Adipocyte (in vitro differentiated cells): ENCODE results near the gene GMDS.

ENCODE experiments used
- DNase-seq: peaks from one replicate; pipeline ENCODE4 v3.0.0-alpha.2; 2015; ENCODE audit warnings: low read depth
- H3K27me3 ChIP-seq: replicated peaks from 2 replicates; pipeline ENCODE4 v1.7.0; 2013; ENCODE audit warnings: mild to moderate bottlenecking, low read length, moderate library complexity; ENCODE audit not compliant: control insufficient read depth, insufficient read depth
- H3K36me3 ChIP-seq: 2 replicates; pipeline ENCODE4 v1.7.0; 2013; ENCODE audit warnings: low read length, mild to moderate bottlenecking, moderate library complexity; ENCODE audit not compliant: control insufficient read depth, insufficient read depth, severe bottlenecking
- H3K4me1 ChIP-seq: 2 replicates; pipeline ENCODE4 v1.7.0; 2013; ENCODE audit warnings: mild to moderate bottlenecking, low read length, moderate library complexity; ENCODE audit not compliant: control insufficient read depth, insufficient read depth
- H3K4me3 ChIP-seq: 2 replicates; pipeline ENCODE4 v1.7.0; 2013; ENCODE audit warnings: mild to moderate bottlenecking, low read length, moderate library complexity
- H3K9ac ChIP-seq: 2 replicates; pipeline ENCODE4 v1.7.0; 2013; ENCODE audit warnings: mild to moderate bottlenecking, low read length, moderate library complexity
- H3K9me3 ChIP-seq: 2 replicates; pipeline ENCODE4 v1.7.0; 2013; ENCODE audit warnings: mild to moderate bottlenecking, low read length, moderate library complexity; ENCODE audit not compliant: control insufficient read depth

GMDS gene

DNA sequence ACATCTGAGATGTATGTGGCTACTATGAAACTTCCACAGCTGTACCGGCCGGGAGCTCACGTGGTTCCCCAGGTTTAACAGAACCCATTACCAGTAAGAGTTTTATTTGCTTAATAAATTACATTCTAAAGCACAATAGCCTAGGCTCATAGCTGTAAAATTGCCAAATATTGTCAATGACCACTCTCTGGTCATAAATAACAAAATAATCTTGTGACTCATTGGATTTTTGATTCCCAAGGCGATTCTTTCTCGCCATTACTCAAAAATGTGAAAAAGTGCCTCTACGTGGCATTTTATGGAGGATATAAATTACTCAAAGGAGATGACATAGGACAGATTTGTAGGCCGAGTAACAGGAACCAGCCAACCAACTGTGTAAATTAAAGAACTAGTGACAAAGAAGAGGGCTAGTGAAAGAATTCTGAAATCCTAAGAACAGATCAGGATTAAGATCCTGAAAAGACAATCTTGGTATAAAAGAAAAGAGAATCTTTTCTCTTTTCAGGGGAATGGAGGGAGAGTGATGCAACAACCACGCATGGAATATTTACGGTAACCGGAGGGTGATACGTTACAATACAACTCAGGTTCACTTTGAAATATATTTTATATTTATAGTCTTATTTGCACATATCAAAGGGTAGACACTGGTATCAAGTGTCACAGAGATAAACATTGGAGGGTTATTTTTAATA lies 436.0 kb downstream of the GMDS start:
- DNase-seq, result no peak
- Histone ChIP-seq H3K9ac (no peak overlapping the region), H3K36me3 (no peaks in the 10 kb centered on the region), H3K27me3 (no peaks in the 10 kb centered on the region), H3K9me3 (no peaks in the 10 kb centered on the region), H3K4me1 (no peaks in the 10 kb centered on the region), H3K4me3 (no peak overlapping the region)

DNA sequence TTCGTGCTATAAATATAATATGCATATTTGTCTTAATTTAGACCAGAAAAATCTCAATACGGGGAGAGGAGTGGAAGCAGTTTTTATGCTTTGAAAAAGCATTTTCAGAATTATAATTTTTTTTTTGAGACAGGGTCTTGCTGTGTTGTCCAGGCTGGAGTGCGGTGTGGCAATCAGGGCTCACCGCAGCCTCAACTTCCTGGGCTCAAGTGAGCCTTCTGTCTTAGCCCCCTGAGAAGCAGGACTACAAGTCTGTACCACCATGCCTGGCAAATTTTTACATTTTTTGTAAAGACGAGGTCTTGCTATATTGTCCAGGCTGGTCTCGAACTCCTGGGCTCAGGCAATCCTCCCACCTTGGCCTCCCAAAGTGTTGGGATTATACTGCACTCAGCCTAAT lies 438.5 kb downstream of the GMDS start:
- Histone ChIP-seq H3K27me3 (no peaks in the 10 kb centered on the region), H3K9ac (no peak overlapping the region), H3K4me3 (no peak overlapping the region), H3K36me3 (no peaks in the 10 kb centered on the region), H3K4me1 (peaks cover 10% of the 10 kb centered on the region), H3K9me3 (no peaks in the 10 kb centered on the region)
- no peak for DNase-seq

DNA sequence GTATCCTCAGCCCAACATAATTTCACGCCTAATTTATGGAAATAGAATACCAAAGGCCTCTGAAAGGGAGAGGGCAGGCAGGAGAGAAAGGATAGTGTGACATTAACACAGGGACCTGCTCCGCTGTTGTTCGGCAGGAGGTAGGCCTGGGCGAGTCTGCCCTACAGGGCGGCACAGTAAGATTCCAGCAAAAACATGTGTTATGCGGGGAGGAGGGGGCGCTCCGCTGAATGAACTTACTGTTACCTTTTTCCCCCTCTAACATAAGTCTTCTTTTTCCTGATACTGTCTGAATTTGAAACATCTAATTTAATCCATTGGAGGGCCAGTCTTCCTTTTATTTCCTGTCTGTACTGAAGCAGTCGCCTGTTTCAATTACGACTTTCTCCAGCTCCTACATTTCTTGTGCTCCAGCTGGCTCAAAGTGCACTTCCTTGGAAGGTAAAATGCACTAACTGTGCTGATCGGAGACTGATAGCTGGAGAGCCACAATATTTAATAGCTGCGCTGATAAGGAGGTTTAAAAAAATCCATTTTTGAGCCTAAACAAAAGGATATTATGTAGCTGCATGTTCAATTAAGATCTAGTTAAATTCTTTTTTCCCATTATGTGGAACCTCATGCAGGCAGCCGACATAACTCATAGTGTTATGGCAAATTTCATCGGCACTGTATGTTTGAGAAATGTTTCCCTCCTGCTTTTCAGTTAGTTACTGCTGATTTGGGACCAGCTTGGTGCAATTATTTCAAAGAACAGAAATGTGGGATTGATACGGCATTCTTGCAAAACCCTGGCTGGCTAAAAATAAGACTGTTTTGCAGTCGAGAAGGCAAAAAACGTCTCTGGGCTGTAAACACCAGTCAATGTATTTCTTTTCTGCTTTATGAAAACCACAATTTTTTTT lies 442.7 kb downstream of the GMDS start:
- peak overlapping the region; percentile 33 for H3K9ac ChIP-seq
- H3K4me3 ChIP-seq, result peak overlapping the region; percentile 59
- H3K9me3 ChIP-seq, result no peaks in the 10 kb centered on the region
- no peak for DNase-seq
- H3K4me1 ChIP-seq, result peaks cover 10% of the 10 kb centered on the region
- H3K36me3 ChIP-seq, result no peaks in the 10 kb centered on the region
- H3K27me3 ChIP-seq, result no peaks in the 10 kb centered on the region

DNA sequence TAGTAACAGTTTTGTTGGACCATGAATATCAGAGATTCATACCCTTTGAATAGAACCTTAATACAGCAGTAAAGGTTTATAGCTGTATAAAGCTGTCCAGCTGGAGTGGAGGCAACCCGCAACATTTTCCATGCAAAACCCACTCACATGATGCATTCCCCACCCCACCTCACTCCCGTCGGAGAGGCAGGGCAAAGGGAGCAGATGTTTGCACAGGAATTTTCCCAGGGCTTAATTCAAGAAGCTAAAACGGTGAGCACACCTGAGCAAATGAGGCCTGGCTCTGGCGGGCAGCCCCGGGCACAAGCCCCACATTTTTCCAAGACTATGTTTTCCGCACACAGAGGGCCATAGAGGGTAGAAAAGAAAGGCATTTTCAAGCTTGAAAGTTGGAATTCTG lies 444.0 kb downstream of the GMDS start:
- Histone ChIP-seq H3K9me3 (no peaks in the 10 kb centered on the region), H3K36me3 (no peaks in the 10 kb centered on the region), H3K27me3 (no peaks in the 10 kb centered on the region), H3K4me1 (peaks cover 14% of the 10 kb centered on the region), H3K9ac (no peak overlapping the region), H3K4me3 (no peak overlapping the region)
- DNase-seq, result no peak

DNA sequence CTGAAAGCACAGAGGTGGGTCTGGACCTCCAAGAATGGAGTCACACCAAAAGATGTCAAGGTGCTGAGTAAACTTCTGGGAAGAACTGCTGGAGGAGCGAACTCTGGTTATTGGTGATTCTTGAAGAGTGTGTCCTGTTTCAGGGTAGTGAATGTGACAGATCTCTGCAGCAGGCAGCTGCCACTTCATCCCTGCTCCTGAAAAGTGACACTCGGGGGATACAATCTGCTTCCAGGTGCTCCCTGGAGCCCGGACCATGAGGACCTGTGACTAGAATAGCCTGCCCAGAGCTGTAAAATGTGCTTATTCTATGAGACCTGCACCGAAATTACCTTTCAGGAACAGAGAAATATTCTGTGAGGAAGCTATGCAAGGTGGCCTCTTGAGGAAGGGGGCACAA lies 444.6 kb downstream of the GMDS start:
- Histone ChIP-seq H3K27me3 (no peaks in the 10 kb centered on the region), H3K9me3 (no peaks in the 10 kb centered on the region), H3K36me3 (no peaks in the 10 kb centered on the region), H3K4me3 (no peak overlapping the region), H3K4me1 (peaks cover 14% of the 10 kb centered on the region), H3K9ac (no peak overlapping the region)
- DNase-seq, result no peak

DNA sequence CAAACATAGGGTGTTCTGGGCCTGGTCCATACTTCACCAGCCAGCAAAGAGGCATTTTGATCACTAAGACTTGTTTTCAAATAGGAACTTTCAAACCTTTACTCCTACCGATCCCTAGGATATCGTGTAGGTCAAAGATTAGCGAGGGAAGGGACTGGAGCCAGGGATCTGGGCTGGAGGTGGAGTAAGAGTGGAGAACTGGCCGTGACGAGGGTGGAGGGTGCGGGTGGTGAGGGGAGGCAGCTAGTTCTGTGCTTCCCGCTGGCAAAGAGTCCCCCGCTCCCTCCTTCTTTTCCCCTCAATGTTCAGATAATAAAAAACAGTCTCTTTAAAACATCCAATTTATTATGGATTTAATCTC lies 446.5 kb downstream of the GMDS start:
- Histone ChIP-seq H3K9me3 (no peaks in the 10 kb centered on the region), H3K4me3 (no peak overlapping the region), H3K36me3 (no peaks in the 10 kb centered on the region), H3K9ac (no peak overlapping the region), H3K4me1 (peaks cover 14% of the 10 kb centered on the region), H3K27me3 (no peaks in the 10 kb centered on the region)
- no peak for DNase-seq

DNA sequence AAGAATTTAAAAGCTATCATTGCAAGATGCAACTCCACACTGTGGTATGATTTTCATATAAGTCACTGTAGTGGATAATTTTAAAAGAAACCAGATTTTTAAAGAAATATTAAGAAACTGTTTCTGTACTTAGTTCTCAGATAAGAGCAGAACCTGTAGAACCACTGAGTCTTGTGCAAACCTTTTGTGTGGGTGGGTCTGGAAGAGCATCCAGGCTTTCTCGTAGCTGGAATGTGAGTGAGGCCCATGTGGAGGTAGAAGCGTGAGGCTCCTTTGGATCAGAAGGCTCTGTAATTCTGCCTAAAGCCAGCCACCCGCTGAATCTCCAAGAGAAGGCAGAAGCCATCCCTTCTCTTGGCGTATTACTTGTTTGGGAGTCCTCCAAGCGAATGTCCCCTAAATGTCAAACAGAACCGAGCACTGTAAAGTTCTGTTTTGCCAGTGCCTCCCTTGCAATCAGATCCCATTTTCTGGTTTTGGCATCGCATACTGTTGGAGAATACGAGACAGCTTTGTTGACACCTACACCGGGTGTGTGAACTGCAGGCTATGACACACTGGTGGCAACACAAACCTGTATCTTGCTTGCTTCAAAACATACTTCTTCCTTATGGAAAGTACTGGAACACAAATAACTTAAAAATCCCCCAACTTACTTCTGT lies 447.0 kb downstream of the GMDS start:
- H3K36me3 ChIP-seq, result no peaks in the 10 kb centered on the region
- H3K9ac ChIP-seq, result no peak overlapping the region
- peak; percentile 32 for DNase-seq
- no peaks in the 10 kb centered on the region for H3K27me3 ChIP-seq
- H3K4me1 ChIP-seq, result peaks cover 12% of the 10 kb centered on the region
- no peaks in the 10 kb centered on the region for H3K9me3 ChIP-seq
- H3K4me3 ChIP-seq, result no peak overlapping the region

DNA sequence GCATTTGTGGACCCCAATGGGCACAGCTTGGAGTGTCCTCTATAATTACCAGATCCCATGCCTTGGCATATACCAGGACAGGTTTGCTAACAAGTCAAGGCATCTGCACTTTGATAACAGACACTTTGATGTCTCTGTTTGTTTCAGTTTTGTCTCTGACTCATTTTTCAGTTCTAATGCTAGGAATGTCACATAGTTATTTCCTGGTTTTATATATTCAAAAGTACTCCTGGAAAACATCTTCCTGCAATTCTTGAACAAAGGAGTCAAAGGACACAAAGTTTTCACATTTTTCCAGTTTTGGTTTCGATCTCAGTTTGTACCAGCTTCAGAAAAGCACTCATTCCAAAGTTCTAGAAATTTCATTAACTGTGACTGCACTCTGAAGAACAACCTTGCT lies 447.6 kb downstream of the GMDS start:
- Histone ChIP-seq H3K27me3 (no peaks in the 10 kb centered on the region), H3K4me1 (peaks cover 6% of the 10 kb centered on the region), H3K36me3 (no peaks in the 10 kb centered on the region), H3K4me3 (no peak overlapping the region), H3K9me3 (no peaks in the 10 kb centered on the region), H3K9ac (no peak overlapping the region)
- peak; percentile 59 for DNase-seq

DNA sequence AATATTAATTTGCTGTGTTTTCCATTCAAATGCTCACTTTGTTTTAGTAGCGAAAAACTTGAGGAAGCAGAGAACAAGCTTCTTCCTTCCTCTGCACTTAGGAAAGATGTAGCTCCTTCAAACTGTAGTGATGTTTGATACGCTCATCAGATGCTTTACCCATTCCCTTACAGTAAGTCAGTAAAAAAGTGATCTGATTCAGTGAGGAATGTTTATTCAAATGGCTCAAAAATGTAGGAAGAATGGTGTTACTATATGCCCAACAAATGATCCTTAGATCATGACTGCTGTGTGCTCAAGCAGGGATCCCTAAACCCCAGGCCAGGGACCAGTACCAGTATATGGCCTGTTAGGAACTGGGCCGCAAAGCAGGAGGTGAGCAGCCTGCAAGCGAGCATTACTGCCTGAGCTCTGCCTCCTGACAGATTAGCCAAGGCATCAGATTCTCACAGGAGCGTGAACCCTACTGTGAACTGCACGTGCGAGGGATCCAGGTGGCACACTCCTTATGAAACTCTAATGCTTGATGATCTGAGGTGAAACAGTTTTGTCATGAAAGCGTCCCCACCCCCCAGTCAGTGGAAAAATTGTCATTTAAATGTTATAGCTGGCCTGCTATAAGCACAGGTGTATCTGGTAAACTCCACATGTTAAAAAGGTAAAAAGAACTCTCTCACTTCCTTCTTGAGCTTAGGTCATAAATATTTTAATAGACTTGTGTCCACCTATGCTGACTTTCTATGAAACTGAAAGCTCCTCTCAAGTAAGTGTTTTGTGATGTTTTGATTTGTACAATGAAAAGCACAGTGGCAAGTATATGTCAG lies 448.5 kb downstream of the GMDS start:
- Histone ChIP-seq H3K4me3 (no peak overlapping the region), H3K36me3 (no peaks in the 10 kb centered on the region), H3K9ac (no peak overlapping the region), H3K27me3 (no peaks in the 10 kb centered on the region), H3K4me1 (peaks cover 3% of the 10 kb centered on the region), H3K9me3 (no peaks in the 10 kb centered on the region)
- peak; percentile 23 for DNase-seq

DNA sequence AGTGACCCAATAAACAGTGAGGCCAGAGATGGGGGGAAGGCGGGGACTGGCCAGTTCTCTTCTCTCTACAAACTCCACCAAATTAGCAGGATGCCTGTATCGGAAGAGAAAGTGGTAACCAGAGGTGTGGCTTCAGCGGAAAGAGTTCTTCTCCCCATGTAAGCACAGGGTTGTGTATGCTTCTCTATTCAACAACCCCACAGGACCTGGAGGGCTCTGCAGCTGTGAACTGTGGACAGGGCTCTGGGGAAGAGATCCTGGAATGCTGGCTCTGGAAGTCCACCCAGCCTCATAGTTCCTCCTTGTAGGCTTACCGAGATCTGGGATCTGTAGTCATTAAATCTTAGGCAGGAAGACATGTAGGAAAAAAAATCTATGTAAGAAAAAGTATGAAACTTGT lies 449.5 kb downstream of the GMDS start:
- Histone ChIP-seq H3K9ac (no peak overlapping the region), H3K36me3 (no peaks in the 10 kb centered on the region)
- DNase-seq, result no peak

DNA sequence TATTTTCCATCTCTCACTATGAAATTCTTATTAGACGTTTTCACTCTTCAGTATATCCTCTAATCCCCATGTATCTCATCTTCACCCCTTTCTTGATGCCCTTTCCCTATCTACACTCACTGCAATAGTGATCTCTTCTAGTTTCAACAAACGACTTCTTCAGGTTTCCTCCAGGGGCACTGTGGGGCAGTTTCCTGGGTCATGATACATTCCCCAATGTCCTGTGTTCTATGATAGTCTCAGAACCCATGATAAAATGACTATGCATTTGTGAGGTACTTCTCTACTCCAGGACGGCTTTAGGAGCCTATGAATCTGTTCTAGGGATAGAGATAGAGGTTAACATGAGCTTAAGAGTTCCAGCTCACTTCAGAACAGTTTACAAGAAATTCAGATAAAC lies 452.4 kb downstream of the GMDS start:
- no peak for DNase-seq
- no peaks in the 10 kb centered on the region for H3K36me3 ChIP-seq
- no peaks in the 10 kb centered on the region for H3K9me3 ChIP-seq
- peaks cover 12% of the 10 kb centered on the region for H3K4me1 ChIP-seq
- H3K27me3 ChIP-seq, result no peaks in the 10 kb centered on the region
- no peak overlapping the region for H3K9ac ChIP-seq
- no peak overlapping the region for H3K4me3 ChIP-seq

More for the DNA sequence above, 449.5 kb downstream of the GMDS start:
- no peaks in the 10 kb centered on the region for H3K9me3 ChIP-seq
- H3K4me1 ChIP-seq, result peaks cover 3% of the 10 kb centered on the region
- no peak overlapping the region for H3K4me3 ChIP-seq
- H3K27me3 ChIP-seq, result no peaks in the 10 kb centered on the region
